SK-N-SH (cell line): ENCODE data around the gene SLC2A9. TPM values are rescaled to one million over a fixed set of nuclear protein-coding genes. Genes with fewer than 3 reads are reported as not detected.

ENCODE experiments used
- CTCF ChIA-PET: fragments of 300-600, 350-600 bp; formaldehyde crosslinking; extraction: SDS; loops from one replicate; lab custom pipeline; 2021; lab: Yijun Ruan, JAX
- POLR2A ChIA-PET: fragments of 350-600 bp; sonication (Branson Sonifier 250); formaldehyde crosslinking; extraction: SDS; loops from one replicate; lab custom pipeline; 2020; ENCODE audit warnings: antibody characterized with exemption, inconsistent platforms; lab: Yijun Ruan, JAX
- DNase-seq: peaks from one replicate; pipeline ENCODE4 v3.0.0; 2012
- H2AFZ ChIP-seq: fragments of 200-600 bp; sonication (generic); 2 replicates; pipeline ENCODE4 v1.8.1; 2016; ENCODE audit warnings: antibody characterized with exemption, mild to moderate bottlenecking, low read depth
- H3F3A ChIP-seq: fragments of 200-600 bp; sonication (generic); replicated peaks from 2 replicates; pipeline ENCODE3; 2016; ENCODE audit warnings: antibody characterized with exemption, mild to moderate bottlenecking; ENCODE audit not compliant: insufficient read depth
- H3K27ac ChIP-seq, 2 experiments: fragments of 200-500 bp in 1 of 2; fragments of 200-600 bp in 1 of 2; sonication (Bioruptor generic) in 1 of 2; sonication (generic), shearing (Covaris generic) in 1 of 2; 2 replicates each; pipeline versions ENCODE4 v1.5.1 to v1.6.1; 2014 to 2016; ENCODE audit warnings: low read depth in 2 of 2, inconsistent platforms in 1 of 2, low read length in 1 of 2, mild to moderate bottlenecking in 1 of 2, mixed read lengths in 1 of 2
- H3K27me3 ChIP-seq: fragments of 200-600 bp; sonication (generic), shearing (Covaris generic); 2 replicates; pipeline ENCODE4 v1.6.1; 2016; ENCODE audit warnings: mixed run types; ENCODE audit not compliant: insufficient read depth
- H3K36me3 ChIP-seq, 2 experiments: fragments of 200-500 bp in 1 of 2; fragments of 200-600 bp in 1 of 2; sonication (Bioruptor generic) in 1 of 2; sonication (generic) in 1 of 2; replicated peaks in 1 of 2; 2 replicates each; pipeline versions ENCODE3 to v1.5.1; 2014 to 2016; ENCODE audit warnings: low read length in 1 of 2, mild to moderate bottlenecking in 1 of 2; ENCODE audit not compliant: insufficient read depth in 2 of 2, control insufficient read depth in 1 of 2
- H3K4me1 ChIP-seq, 2 experiments: fragments of 200-500 bp in 1 of 2; fragments of 200-600 bp in 1 of 2; sonication (Bioruptor generic) in 1 of 2; sonication (generic), shearing (Covaris generic) in 1 of 2; 2 replicates each; pipeline versions ENCODE4 v1.5.1 to v1.6.1; 2014 to 2016; ENCODE audit warnings: low read depth in 1 of 2, low read length in 1 of 2, mixed run types in 1 of 2; ENCODE audit not compliant: insufficient read depth in 2 of 2, control insufficient read depth in 1 of 2
- H3K4me2 ChIP-seq: fragments of 200-600 bp; sonication (generic), shearing (Covaris generic); 2 replicates; pipeline ENCODE4 v1.6.1; 2017; ENCODE audit warnings: mixed run types
- H3K4me3 ChIP-seq, 2 experiments: fragments of 200-500 bp in 1 of 2; fragments of 200-600 bp in 1 of 2; sonication (Bioruptor generic) in 1 of 2; sonication (generic), shearing (Covaris generic) in 1 of 2; 2 replicates each; pipeline versions ENCODE4 v1.5.1 to v1.8.1; 2014 to 2016; ENCODE audit warnings: low read depth in 2 of 2, inconsistent platforms in 1 of 2, low read length in 1 of 2, mild to moderate bottlenecking in 1 of 2, mixed read lengths in 1 of 2, moderate library complexity in 1 of 2
- H3K79me2 ChIP-seq: fragments of 200-600 bp; sonication (generic); 2 replicates; pipeline ENCODE4 v1.8.1; 2017; ENCODE audit warnings: mild to moderate bottlenecking; ENCODE audit not compliant: insufficient read depth
- H3K9ac ChIP-seq: fragments of 200-600 bp; sonication (generic); 2 replicates; pipeline ENCODE4 v1.6.1; 2017; ENCODE audit warnings: mixed run types
- H3K9me2 ChIP-seq: fragments of 200-600 bp; sonication (generic); 2 replicates; pipeline ENCODE4 v1.6.1; 2017; ENCODE audit warnings: mixed run types
- H3K9me3 ChIP-seq: fragments of 200-600 bp; sonication (generic); 2 replicates; pipeline ENCODE4 v1.6.1; 2017; ENCODE audit warnings: mixed run types, mild to moderate bottlenecking, moderate library complexity
- H4K20me1 ChIP-seq: fragments of 200-600 bp; sonication (generic); 2 replicates; pipeline ENCODE4 v1.6.1; 2017; ENCODE audit warnings: mild to moderate bottlenecking, mixed run types; ENCODE audit not compliant: insufficient read depth
- CHD2 ChIP-seq: fragments of 150-350 bp; IDR thresholded peaks from 2 replicates; pipeline ENCODE4 v1.6.1; 2018; ENCODE audit warnings: low read length; ENCODE audit not compliant: partially characterized antibody
- FOSL2 ChIP-seq: IDR thresholded peaks from 2 replicates; pipeline ENCODE4 v1.4.0; 2012; ENCODE audit warnings: low read depth, mild to moderate bottlenecking, moderate library complexity, borderline replicate concordance
- FOXJ3 ChIP-seq: sonication (generic); formaldehyde crosslinking; IDR thresholded peaks from 2 replicates; pipeline ENCODE4 v1.5.1; 2020; ENCODE audit warnings: mild to moderate bottlenecking, missing genetic modification reagents
- GABPA ChIP-seq: IDR thresholded peaks from 2 replicates; pipeline ENCODE4 v1.4.0; 2012; ENCODE audit warnings: low read depth, mild to moderate bottlenecking
- GATA2 ChIP-seq: sonication (generic); formaldehyde crosslinking; IDR thresholded peaks from 2 replicates; pipeline ENCODE4 v1.5.0; 2020; ENCODE audit warnings: mild to moderate bottlenecking, missing genetic modification reagents
- MEF2A ChIP-seq: IDR thresholded peaks from 2 replicates; pipeline ENCODE4 v1.4.0; 2012; ENCODE audit warnings: low read depth, borderline replicate concordance
- NFIC ChIP-seq: IDR thresholded peaks from 2 replicates; pipeline ENCODE4 v1.4.0; 2012; ENCODE audit warnings: borderline replicate concordance
- NRF1 ChIP-seq: IDR thresholded peaks from 2 replicates; pipeline ENCODE4 v1.6.1; 2012; ENCODE audit warnings: low read depth, mild to moderate bottlenecking, low read length
- POLR2AphosphoS5 ChIP-seq: IDR thresholded peaks from 2 replicates; pipeline ENCODE4 v1.6.1; 2012; ENCODE audit warnings: low read depth, low read length
- RAD21 ChIP-seq: IDR thresholded peaks from 2 replicates; pipeline ENCODE4 v1.6.1; 2012; ENCODE audit warnings: mild to moderate bottlenecking, low read length
- RFX5 ChIP-seq: IDR thresholded peaks from 2 replicates; pipeline ENCODE4 v1.6.1; 2012; ENCODE audit warnings: mild to moderate bottlenecking, improper control_type of control experiment, low read length
- TAF1 ChIP-seq: IDR thresholded peaks from 2 replicates; pipeline ENCODE4 v1.6.1; 2012; ENCODE audit warnings: low read depth, mild to moderate bottlenecking, low read length, moderate library complexity, borderline replicate concordance
- TCF12 ChIP-seq: IDR thresholded peaks from 2 replicates; pipeline ENCODE4 v1.4.0; 2012
- YY1 ChIP-seq: IDR thresholded peaks from 2 replicates; pipeline ENCODE4 v1.4.0; 2012; ENCODE audit warnings: low read depth, mild to moderate bottlenecking
- WGBS: methylation state at CpG from one replicate; pipeline ENCODE4 v1.1.6; 2017; ENCODE audit warnings: low lambda C conversion rate; 5-methylcytosine and 5-hydroxymethylcytosine counted together
- polyA plus RNA-seq, 3 experiments: library from polyadenylated mRNA; depleted of rRNA; stranded (reverse); fragments of >200 nt; gene quantifications; 2 replicates each; pipeline ENCODE4 v1.2.3, GENCODE V29; 2012
- TF ChIP-seq, protein P1 (sequence below): IDR thresholded peaks from 2 replicates; pipeline ENCODE4 v1.4.0; 2012; ENCODE audit warnings: low read depth, borderline replicate concordance
- TF ChIP-seq, protein P2 (sequence below): IDR thresholded peaks from 2 replicates; pipeline ENCODE4 v1.4.0; 2012; ENCODE audit warnings: low read depth
- TF ChIP-seq, protein P3 (sequence below): IDR thresholded peaks from 2 replicates; pipeline ENCODE4; 2012
- TF ChIP-seq, protein P4 (sequence below): IDR thresholded peaks from 2 replicates; pipeline ENCODE4 v1.6.1; 2012; ENCODE audit warnings: mild to moderate bottlenecking, low read depth, low read length, moderate library complexity
- TF ChIP-seq, protein P5 (sequence below): fragments of 200-600 bp; sonication (generic); IDR thresholded peaks from 2 replicates; pipeline ENCODE4 v1.6.1; 2017; ENCODE audit warnings: antibody characterized with exemption, mild to moderate bottlenecking, moderate library complexity

Gene SLC2A9
- polyA plus RNA-seq, 1 of the 3 experiments (the other 2 are of a cell fraction), result not detected

DNA sequence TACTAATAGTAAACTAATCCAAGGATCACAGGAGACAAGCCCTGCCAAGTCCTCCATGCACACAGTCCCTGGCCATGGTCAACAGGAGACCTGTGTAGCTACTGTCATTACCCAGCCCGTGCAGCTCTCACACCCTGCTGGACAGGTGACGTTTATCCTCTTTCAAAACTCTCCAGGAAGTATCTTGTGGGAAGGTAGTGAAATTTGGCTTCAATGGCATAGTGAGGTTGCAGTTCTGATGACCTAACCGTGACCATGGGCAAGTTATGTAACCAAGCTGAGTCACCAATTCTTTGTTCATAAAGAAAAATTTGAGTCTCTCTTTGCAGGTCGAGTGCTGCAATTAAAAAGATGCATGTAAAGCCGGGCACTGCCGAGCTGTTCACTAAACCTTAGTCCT, 11.3 kb upstream of the SLC2A9 start:
- DNase-seq, result no peak
- TF ChIP-seq, protein P1, sequence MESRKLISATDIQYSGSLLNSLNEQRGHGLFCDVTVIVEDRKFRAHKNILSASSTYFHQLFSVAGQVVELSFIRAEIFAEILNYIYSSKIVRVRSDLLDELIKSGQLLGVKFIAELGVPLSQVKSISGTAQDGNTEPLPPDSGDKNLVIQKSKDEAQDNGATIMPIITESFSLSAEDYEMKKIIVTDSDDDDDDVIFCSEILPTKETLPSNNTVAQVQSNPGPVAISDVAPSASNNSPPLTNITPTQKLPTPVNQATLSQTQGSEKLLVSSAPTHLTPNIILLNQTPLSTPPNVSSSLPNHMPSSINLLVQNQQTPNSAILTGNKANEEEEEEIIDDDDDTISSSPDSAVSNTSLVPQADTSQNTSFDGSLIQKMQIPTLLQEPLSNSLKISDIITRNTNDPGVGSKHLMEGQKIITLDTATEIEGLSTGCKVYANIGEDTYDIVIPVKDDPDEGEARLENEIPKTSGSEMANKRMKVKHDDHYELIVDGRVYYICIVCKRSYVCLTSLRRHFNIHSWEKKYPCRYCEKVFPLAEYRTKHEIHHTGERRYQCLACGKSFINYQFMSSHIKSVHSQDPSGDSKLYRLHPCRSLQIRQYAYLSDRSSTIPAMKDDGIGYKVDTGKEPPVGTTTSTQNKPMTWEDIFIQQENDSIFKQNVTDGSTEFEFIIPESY, result no peak
- TF ChIP-seq TAF1 (no peak), YY1 (no peak), POLR2AphosphoS5 (no peak), TCF12 (no peak), RFX5 (no peak), MEF2A (no peak), FOXJ3 (no peak), GABPA (no peak), GATA2 (CRISPR knock-in tag) (no peak), NRF1 (no peak), CHD2 (no peak), FOSL2 (no peak), NFIC (no peak), RAD21 (no peak)
- TF ChIP-seq, protein P2, sequence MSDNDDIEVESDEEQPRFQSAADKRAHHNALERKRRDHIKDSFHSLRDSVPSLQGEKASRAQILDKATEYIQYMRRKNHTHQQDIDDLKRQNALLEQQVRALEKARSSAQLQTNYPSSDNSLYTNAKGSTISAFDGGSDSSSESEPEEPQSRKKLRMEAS, result no peak
- TF ChIP-seq, protein P3, sequence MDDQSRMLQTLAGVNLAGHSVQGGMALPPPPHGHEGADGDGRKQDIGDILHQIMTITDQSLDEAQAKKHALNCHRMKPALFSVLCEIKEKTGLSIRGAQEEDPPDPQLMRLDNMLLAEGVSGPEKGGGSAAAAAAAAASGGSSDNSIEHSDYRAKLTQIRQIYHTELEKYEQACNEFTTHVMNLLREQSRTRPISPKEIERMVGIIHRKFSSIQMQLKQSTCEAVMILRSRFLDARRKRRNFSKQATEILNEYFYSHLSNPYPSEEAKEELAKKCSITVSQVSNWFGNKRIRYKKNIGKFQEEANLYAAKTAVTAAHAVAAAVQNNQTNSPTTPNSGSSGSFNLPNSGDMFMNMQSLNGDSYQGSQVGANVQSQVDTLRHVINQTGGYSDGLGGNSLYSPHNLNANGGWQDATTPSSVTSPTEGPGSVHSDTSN, result no peak
- TF ChIP-seq, protein P4, sequence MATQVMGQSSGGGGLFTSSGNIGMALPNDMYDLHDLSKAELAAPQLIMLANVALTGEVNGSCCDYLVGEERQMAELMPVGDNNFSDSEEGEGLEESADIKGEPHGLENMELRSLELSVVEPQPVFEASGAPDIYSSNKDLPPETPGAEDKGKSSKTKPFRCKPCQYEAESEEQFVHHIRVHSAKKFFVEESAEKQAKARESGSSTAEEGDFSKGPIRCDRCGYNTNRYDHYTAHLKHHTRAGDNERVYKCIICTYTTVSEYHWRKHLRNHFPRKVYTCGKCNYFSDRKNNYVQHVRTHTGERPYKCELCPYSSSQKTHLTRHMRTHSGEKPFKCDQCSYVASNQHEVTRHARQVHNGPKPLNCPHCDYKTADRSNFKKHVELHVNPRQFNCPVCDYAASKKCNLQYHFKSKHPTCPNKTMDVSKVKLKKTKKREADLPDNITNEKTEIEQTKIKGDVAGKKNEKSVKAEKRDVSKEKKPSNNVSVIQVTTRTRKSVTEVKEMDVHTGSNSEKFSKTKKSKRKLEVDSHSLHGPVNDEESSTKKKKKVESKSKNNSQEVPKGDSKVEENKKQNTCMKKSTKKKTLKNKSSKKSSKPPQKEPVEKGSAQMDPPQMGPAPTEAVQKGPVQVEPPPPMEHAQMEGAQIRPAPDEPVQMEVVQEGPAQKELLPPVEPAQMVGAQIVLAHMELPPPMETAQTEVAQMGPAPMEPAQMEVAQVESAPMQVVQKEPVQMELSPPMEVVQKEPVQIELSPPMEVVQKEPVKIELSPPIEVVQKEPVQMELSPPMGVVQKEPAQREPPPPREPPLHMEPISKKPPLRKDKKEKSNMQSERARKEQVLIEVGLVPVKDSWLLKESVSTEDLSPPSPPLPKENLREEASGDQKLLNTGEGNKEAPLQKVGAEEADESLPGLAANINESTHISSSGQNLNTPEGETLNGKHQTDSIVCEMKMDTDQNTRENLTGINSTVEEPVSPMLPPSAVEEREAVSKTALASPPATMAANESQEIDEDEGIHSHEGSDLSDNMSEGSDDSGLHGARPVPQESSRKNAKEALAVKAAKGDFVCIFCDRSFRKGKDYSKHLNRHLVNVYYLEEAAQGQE, result no peak
- TF ChIP-seq, protein P5, sequence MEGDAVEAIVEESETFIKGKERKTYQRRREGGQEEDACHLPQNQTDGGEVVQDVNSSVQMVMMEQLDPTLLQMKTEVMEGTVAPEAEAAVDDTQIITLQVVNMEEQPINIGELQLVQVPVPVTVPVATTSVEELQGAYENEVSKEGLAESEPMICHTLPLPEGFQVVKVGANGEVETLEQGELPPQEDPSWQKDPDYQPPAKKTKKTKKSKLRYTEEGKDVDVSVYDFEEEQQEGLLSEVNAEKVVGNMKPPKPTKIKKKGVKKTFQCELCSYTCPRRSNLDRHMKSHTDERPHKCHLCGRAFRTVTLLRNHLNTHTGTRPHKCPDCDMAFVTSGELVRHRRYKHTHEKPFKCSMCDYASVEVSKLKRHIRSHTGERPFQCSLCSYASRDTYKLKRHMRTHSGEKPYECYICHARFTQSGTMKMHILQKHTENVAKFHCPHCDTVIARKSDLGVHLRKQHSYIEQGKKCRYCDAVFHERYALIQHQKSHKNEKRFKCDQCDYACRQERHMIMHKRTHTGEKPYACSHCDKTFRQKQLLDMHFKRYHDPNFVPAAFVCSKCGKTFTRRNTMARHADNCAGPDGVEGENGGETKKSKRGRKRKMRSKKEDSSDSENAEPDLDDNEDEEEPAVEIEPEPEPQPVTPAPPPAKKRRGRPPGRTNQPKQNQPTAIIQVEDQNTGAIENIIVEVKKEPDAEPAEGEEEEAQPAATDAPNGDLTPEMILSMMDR, result no peak
- TF ChIP-seq, all 33 proteins: peak for 0
- ChIA-PET CTCF (interaction anchor here (0.6 to 6.6 kb wide), 5 partner anchors 13 to 1931 kb away, joined by 3 to 47 read pairs (median 4); no protein-coding TSS in a partner anchor), POLR2A (interaction anchor here (0.6 kb wide), 1 partner anchor 16 kb away, joined by 3 read pairs; no protein-coding TSS in a partner anchor)
- 46% methylated on average over 6 of the region's 6 CpGs for WGBS
- H3F3A ChIP-seq, result no peaks in the 10 kb centered on the region
- no peak overlapping the region for H3K27ac ChIP-seq
- H3K9me2 ChIP-seq, result no peaks in the 10 kb centered on the region
- no peaks in the 10 kb centered on the region for H4K20me1 ChIP-seq
- H3K9me3 ChIP-seq, result no peaks in the 10 kb centered on the region
- H3K4me1 ChIP-seq, result peaks cover 0 to 11% of the 10 kb centered on the region in 2 experiments; a peak in 1 of 4 replicates
- no peak overlapping the region for H3K4me2 ChIP-seq
- no peak overlapping the region for H3K4me3 ChIP-seq
- no peaks in the 10 kb centered on the region for H3K79me2 ChIP-seq
- no peaks in the 10 kb centered on the region for H3K36me3 ChIP-seq
- H2AFZ ChIP-seq, result no peak overlapping the region
- H3K27me3 ChIP-seq, result no peaks in the 10 kb centered on the region
- no peak overlapping the region for H3K9ac ChIP-seq
